ENCODE measurements around the gene CAMTA1. TPM values are rescaled to one million over a fixed set of nuclear protein-coding genes. Genes with fewer than 3 reads are reported as not detected.

Gene CAMTA1
- total and polyA plus RNA-seq, 4 donors, result 18.0 to 93.5 (median 35.8) TPM

DNA sequence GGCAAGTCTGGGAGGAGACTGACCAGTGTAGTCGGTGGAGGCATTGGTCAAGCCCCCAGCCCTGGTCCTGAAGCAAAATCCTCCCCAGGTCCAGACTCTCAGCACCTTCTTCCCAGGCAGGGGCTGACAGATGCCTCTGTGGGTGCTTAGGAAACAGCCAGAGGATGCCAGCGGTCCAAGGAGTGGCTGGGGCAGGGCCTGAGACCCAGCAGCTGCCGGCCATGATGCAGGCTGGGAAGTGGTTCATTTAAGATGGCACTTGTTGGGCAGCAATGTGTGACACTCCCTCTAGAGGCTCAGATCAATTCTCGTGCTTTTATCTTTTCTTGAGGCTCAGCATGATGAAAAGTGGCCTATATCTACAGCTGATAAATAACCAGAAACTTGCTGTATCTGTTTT lies 820.8 kb downstream of the CAMTA1 start:
- TF ChIP-seq, protein P1, sequence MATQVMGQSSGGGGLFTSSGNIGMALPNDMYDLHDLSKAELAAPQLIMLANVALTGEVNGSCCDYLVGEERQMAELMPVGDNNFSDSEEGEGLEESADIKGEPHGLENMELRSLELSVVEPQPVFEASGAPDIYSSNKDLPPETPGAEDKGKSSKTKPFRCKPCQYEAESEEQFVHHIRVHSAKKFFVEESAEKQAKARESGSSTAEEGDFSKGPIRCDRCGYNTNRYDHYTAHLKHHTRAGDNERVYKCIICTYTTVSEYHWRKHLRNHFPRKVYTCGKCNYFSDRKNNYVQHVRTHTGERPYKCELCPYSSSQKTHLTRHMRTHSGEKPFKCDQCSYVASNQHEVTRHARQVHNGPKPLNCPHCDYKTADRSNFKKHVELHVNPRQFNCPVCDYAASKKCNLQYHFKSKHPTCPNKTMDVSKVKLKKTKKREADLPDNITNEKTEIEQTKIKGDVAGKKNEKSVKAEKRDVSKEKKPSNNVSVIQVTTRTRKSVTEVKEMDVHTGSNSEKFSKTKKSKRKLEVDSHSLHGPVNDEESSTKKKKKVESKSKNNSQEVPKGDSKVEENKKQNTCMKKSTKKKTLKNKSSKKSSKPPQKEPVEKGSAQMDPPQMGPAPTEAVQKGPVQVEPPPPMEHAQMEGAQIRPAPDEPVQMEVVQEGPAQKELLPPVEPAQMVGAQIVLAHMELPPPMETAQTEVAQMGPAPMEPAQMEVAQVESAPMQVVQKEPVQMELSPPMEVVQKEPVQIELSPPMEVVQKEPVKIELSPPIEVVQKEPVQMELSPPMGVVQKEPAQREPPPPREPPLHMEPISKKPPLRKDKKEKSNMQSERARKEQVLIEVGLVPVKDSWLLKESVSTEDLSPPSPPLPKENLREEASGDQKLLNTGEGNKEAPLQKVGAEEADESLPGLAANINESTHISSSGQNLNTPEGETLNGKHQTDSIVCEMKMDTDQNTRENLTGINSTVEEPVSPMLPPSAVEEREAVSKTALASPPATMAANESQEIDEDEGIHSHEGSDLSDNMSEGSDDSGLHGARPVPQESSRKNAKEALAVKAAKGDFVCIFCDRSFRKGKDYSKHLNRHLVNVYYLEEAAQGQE (IDR thresholded peaks at IDR 0.05), result no peak
- TF ChIP-seq EGR1 (IDR thresholded peaks at IDR 0.05; ENCODE audit: low read depth in 2 of 2), result no peak
- TF ChIP-seq NR2F2 (IDR thresholded peaks at IDR 0.05), result no peak
- no peak for TF ChIP-seq YY1 (IDR thresholded peaks at IDR 0.05)
- TF ChIP-seq FOXA1 (IDR thresholded peaks at IDR 0.05), result no peak
- TF ChIP-seq TAF1 (conservative IDR thresholded peaks at IDR 0.05), result no peak
- TF ChIP-seq, protein P2, sequence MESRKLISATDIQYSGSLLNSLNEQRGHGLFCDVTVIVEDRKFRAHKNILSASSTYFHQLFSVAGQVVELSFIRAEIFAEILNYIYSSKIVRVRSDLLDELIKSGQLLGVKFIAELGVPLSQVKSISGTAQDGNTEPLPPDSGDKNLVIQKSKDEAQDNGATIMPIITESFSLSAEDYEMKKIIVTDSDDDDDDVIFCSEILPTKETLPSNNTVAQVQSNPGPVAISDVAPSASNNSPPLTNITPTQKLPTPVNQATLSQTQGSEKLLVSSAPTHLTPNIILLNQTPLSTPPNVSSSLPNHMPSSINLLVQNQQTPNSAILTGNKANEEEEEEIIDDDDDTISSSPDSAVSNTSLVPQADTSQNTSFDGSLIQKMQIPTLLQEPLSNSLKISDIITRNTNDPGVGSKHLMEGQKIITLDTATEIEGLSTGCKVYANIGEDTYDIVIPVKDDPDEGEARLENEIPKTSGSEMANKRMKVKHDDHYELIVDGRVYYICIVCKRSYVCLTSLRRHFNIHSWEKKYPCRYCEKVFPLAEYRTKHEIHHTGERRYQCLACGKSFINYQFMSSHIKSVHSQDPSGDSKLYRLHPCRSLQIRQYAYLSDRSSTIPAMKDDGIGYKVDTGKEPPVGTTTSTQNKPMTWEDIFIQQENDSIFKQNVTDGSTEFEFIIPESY (IDR thresholded peaks at IDR 0.05), result no peak
- TF ChIP-seq GABPA (IDR thresholded peaks at IDR 0.05 in 1 of 2, conservative IDR thresholded peaks at IDR 0.05 in 1 of 2), result no peak
- TF ChIP-seq, protein P3, sequence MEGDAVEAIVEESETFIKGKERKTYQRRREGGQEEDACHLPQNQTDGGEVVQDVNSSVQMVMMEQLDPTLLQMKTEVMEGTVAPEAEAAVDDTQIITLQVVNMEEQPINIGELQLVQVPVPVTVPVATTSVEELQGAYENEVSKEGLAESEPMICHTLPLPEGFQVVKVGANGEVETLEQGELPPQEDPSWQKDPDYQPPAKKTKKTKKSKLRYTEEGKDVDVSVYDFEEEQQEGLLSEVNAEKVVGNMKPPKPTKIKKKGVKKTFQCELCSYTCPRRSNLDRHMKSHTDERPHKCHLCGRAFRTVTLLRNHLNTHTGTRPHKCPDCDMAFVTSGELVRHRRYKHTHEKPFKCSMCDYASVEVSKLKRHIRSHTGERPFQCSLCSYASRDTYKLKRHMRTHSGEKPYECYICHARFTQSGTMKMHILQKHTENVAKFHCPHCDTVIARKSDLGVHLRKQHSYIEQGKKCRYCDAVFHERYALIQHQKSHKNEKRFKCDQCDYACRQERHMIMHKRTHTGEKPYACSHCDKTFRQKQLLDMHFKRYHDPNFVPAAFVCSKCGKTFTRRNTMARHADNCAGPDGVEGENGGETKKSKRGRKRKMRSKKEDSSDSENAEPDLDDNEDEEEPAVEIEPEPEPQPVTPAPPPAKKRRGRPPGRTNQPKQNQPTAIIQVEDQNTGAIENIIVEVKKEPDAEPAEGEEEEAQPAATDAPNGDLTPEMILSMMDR (IDR thresholded peaks at IDR 0.05; ENCODE audit: low read depth, low read length, missing input control), result no peak
- no peak for TF ChIP-seq SP1 (IDR thresholded peaks at IDR 0.05)
- TF ChIP-seq RAD21 (IDR thresholded peaks at IDR 0.05), result no peak
- no peak for TF ChIP-seq JUND (IDR thresholded peaks at IDR 0.05)
- TF ChIP-seq HNF4A (conservative IDR thresholded peaks at IDR 0.05), result no peak
- no peak for TF ChIP-seq RXRA (IDR thresholded peaks at IDR 0.05)
- TF ChIP-seq FOXA2 (IDR thresholded peaks at IDR 0.05), result no peak
- no peak for TF ChIP-seq HNF4G (IDR thresholded peaks at IDR 0.05)
- no peak for TF ChIP-seq ATF3 (IDR thresholded peaks at IDR 0.05)
- no peak for TF ChIP-seq MAX (IDR thresholded peaks at IDR 0.05)
- Histone ChIP-seq H3K27ac (ENCODE audit: low read depth in 1 of 2, low read length in 2 of 2) (no peak overlapping the region), H3K9me3 (ENCODE audit: control insufficient read depth in 4 of 4, low read length in 3 of 4) (no peaks in the 10 kb centered on the region), H3K9ac (ENCODE audit: low read depth in 1 of 2, low read length in 2 of 2) (no peak overlapping the region), H3K4me1 (ENCODE audit: control insufficient read depth in 4 of 4, insufficient read depth in 4 of 4, low read length in 3 of 4) (no peaks in the 10 kb centered on the region), H3K27me3 (ENCODE audit: control insufficient read depth in 4 of 4, insufficient read depth in 4 of 4, low read length in 3 of 4) (no peaks in the 10 kb centered on the region), H3K4me3 (ENCODE audit: low read depth in 1 of 3, low read length in 3 of 3) (no peak overlapping the region), H3K36me3 (ENCODE audit: control insufficient read depth in 4 of 4, insufficient read depth in 3 of 4, low read depth in 1 of 4, low read length in 3 of 4) (no peaks in the 10 kb centered on the region)
- DNase-seq (ENCODE audit: low spot score), result no peak
- WGBS, result 71% methylated on average over 4 of the region's 4 CpGs

All from liver (tissue), 9 donors.